ENCODE measurements around the gene ART1. TPM values are rescaled to one million over a fixed set of nuclear protein-coding genes. Genes with fewer than 3 reads are reported as not detected.

Gene ART1
- total and polyA plus RNA-seq, 2 of the 8 experiments (the other 6 are each of a cell fraction or from before 2014, with no cell fraction given): not detected

GRCh38 chr11:3669742-3670183 is 24.8 kb downstream of the ART1 start (continued):
- TF ChIP-seq E2F6 (IDR thresholded peaks at IDR 0.05): no peak

All from H1 (cell line).